Muscle of back (tissue), 11 donors: ENCODE data around the gene COL18A1. TPM values are rescaled to one million over a fixed set of nuclear protein-coding genes. Genes with fewer than 3 reads are reported as not detected.
"Not testable (repeated sequence)": the region's sequence is repeated elsewhere in the genome, so short reads cannot be mapped to it uniquely, and the experiment has no call there.

Experiments used
- DNase-seq, 3 donors: peaks; one replicate each; pipeline versions ENCODE4 v3.0.0 to v3.0.0-alpha.2; 2013
- polyA plus RNA-seq, 10 donors: library from polyadenylated mRNA; unstranded; fragments of 120-200 nt; gene quantifications; one replicate each; pipeline ENCODE4 v1.2.1, GENCODE V29; 2013; ENCODE audit not compliant: insufficient read length in 10 of 10

COL18A1 gene
- polyA plus RNA-seq, 10 donors: 53.7 to 116 (median 71.4) TPM

GRCh38 chr21:45555557-45556301 is 150.8 kb downstream of the COL18A1 start:
- peak; percentile 76 to 89 (median 87) for DNase-seq

- DNase-seq: no peak
Observed at GRCh38 chr21:45556302-45556644, 151.3 kb downstream of the COL18A1 start.

GRCh38 chr21:45556645-45557615 is 152.0 kb downstream of the COL18A1 start:
- DNase-seq: peak in 1 of 3 donors; percentile 34

- no peak for DNase-seq
Observed at GRCh38 chr21:45557616-45558043, 152.7 kb downstream of the COL18A1 start.

- DNase-seq: no peak
Observed at GRCh38 chr21:45558044-45558721, 153.2 kb downstream of the COL18A1 start.

- no peak for DNase-seq
Observed at GRCh38 chr21:45559216-45560105, 154.5 kb downstream of the COL18A1 start.

- DNase-seq: no peak
Observed at GRCh38 chr21:45560106-45561021, 155.4 kb downstream of the COL18A1 start.

- DNase-seq: not testable (repeated sequence)
Observed at GRCh38 chr21:45561241-45561640, 156.3 kb downstream of the COL18A1 start.

- no peak for DNase-seq
Observed at GRCh38 chr21:45562402-45562801, 157.4 kb downstream of the COL18A1 start.

GRCh38 chr21:45562965-45563364 is 158.0 kb downstream of the COL18A1 start:
- DNase-seq: no peak

Other genes starting within 250 kb of the COL18A1 start
- 10 to 100 TPM; 30.6 to 44.3 (median 39.3) TPM for gene POFUT2, start 117.3 kb upstream of the COL18A1 start, polyA plus RNA-seq
- gene SLC19A1, start 137.3 kb downstream of the COL18A1 start, polyA plus RNA-seq: 10 to 100 TPM; 11.9 to 19.9 (median 14.1) TPM
- gene PCBP3, start 238.6 kb downstream of the COL18A1 start, polyA plus RNA-seq: 1 to 10 TPM in 8 of 10 donors, under 1 TPM in 2; 0.72 to 2.2 (median 1.2) TPM